Pancreas (tissue), 10 donors: ENCODE results near the gene NDUFV2. TPM values are rescaled to one million over a fixed set of nuclear protein-coding genes. Genes with fewer than 3 reads are reported as not detected.
"Not testable (repeated sequence)": the region's sequence is repeated elsewhere in the genome, so short reads cannot be mapped to it uniquely, and the experiment has no call there.

ENCODE experiments used
- ATAC-seq, 4 donors: fragments of 200-7000 bp; cut with Tn5 transposase; one replicate each; pipeline versions ENCODE4 v1.8.0 to v1.9.1; 2020; ENCODE audit warnings: mild to moderate bottlenecking in 4 of 4, moderate library complexity in 4 of 4
- DNase-seq, 6 donors: peaks; one replicate each; pipeline ENCODE4 v3.0.0-alpha.2; 2020
- FAIRE-seq: peaks from 2 replicates; lab custom pipeline; 2012; peaks lifted over from hg19 to GRCh38; lab: Jason Lieb, UNC
- H3K27ac ChIP-seq, 4 donors: fragments of 200-600 bp; sonication (generic); 1 replicate in 3 of 4; 2 replicates in 1 of 4; pipeline versions ENCODE4 v1.5.0 to v1.8.0; 2020
- H3K27me3 ChIP-seq, 4 donors: fragments of 200-600 bp; one replicate each; pipeline ENCODE4 v1.8.0; 2021
- H3K36me3 ChIP-seq, 3 donors: fragments of 200-600 bp; sonication (generic) in 1 of 3; one replicate each; pipeline versions ENCODE4 v1.5.0 to v1.8.0; 2020 to 2021
- H3K4me1 ChIP-seq, 3 donors: fragments of 200-600 bp; one replicate each; pipeline ENCODE4 v1.8.0; 2021
- H3K4me3 ChIP-seq, 4 donors: fragments of 200-600 bp; sonication (generic) in 2 of 4; one replicate each; pipeline versions ENCODE4 v1.5.0 to v1.8.0; 2020 to 2021
- H3K9me3 ChIP-seq, 4 donors: fragments of 200-600 bp; one replicate each; pipeline ENCODE4 v1.8.0; 2021
- WGBS, 2 donors: extraction: QIAGEN DNeasy Blood & Tissue Kit; methylation state at CpG; one replicate each; pipeline ENCODE4 v1.1.7; 2013; 5-methylcytosine and 5-hydroxymethylcytosine counted together
- intact Hi-C, 3 donors: fragments of 100-400 bp; cut with DNase I; formaldehyde crosslinking; loops; one replicate each; pipeline versions ENCODE4 v1.11.1 to v1.14.2; 2022
- polyA plus RNA-seq, 2 donors: library from polyadenylated mRNA; stranded (reverse); fragments of 200-250 nt; gene quantifications; one replicate each; pipeline ENCODE4 v1.2.3, GENCODE V29; 2013
- total RNA-seq, 6 donors: library from RNA; stranded (reverse); fragmentation: NEBNext Ultra II Directional in 4 of 6; extraction: Animal tissue kit (Norgen Biotek cat#: 25700) in 4 of 6; gene quantifications; one replicate each; pipeline versions ENCODE4 v1.2.1 to v1.2.4, GENCODE V29; 2021 to 2023
- TF ChIP-seq, protein P1 (sequence below), 4 donors: fragments of 200-600 bp; sonication (generic) in 3 of 4; IDR thresholded peaks; one replicate each; pipeline versions ENCODE4 v1.5.0 to v1.8.0; 2021; ENCODE audit warnings: antibody characterized with exemption in 4 of 4
- donor health status: healthy with polysubstance abuse.
- donor health status: DM: no; HTN: no; CAD: no; lungs with moderate emphysema.
- donor health status: DM: no; HTN: no; CAD: no.
- donor health status: control.
- donor health status: control.
- donor health status: Bipolar disorder and iron deficiency.
- donor health status: DM: yes; HTN: yes; CAD: no.
- donor health status: DM: no; HTN: no; CAD: no.
- donor health status: DM: no; HTN: no; CAD: no.
- donor health status: DM: yes; HTN: yes; CAD: no.

The NDUFV2 gene
- total and polyA plus RNA-seq, 8 donors = 48.1 to 115 (median 62.5) TPM

DNA sequence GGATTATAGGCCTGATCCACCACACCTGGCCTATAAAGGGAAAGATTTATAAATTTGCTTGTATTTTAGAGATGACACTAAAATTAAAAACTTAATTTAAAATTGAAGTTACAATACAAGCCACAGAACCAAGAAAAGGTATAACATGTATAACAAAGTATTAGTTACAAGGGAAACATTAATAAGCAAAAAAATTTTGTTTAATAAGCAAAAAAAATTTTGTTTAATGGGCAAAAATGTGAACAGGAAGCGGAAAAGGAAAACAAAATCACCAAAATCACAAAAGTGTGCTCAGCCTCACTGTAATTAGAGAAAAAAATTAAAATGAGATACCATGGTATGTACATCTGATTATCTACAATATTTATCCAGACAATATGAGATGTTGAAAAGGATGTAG lies 15.9 kb upstream of the NDUFV2 start:
- Histone ChIP-seq H3K4me1 (no peaks in the 10 kb centered on the region), H3K27me3 (no peaks in the 10 kb centered on the region), H3K27ac (no peak overlapping the region), H3K9me3 (no peaks in the 10 kb centered on the region), H3K36me3 (no peaks in the 10 kb centered on the region), H3K4me3 (no peak overlapping the region)
- WGBS, 2 donors = 90 to 92% methylated on average over 1 of the region's 1 CpG
- DNase-seq = no peak
- FAIRE-seq = no peak
- TF ChIP-seq, protein P1, sequence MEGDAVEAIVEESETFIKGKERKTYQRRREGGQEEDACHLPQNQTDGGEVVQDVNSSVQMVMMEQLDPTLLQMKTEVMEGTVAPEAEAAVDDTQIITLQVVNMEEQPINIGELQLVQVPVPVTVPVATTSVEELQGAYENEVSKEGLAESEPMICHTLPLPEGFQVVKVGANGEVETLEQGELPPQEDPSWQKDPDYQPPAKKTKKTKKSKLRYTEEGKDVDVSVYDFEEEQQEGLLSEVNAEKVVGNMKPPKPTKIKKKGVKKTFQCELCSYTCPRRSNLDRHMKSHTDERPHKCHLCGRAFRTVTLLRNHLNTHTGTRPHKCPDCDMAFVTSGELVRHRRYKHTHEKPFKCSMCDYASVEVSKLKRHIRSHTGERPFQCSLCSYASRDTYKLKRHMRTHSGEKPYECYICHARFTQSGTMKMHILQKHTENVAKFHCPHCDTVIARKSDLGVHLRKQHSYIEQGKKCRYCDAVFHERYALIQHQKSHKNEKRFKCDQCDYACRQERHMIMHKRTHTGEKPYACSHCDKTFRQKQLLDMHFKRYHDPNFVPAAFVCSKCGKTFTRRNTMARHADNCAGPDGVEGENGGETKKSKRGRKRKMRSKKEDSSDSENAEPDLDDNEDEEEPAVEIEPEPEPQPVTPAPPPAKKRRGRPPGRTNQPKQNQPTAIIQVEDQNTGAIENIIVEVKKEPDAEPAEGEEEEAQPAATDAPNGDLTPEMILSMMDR (IDR thresholded peaks at IDR 0.05) = no peak
- no peak for ATAC-seq
- intact Hi-C loops = no loop called here

DNA sequence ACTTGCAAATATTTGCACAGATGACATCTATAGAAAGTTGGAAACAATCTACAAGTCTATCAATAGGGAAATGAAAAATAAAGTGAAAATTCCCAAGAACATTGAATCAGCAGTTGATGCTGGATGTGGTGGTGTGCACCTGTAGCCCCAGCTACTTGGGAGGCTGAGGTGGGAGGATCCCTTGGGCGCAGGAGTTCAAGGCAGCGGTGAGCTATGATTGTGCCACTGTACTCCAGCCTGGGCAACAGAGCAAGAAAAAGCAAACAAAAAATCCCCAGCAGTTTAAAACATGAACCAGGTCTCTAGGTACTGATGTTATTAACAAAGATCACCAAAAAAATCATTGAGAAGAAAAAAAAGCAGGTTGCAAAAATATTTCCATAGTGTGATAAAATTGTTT lies 15.4 kb upstream of the NDUFV2 start:
- Histone ChIP-seq H3K4me3 (no peak overlapping the region), H3K27ac (no peak overlapping the region), H3K36me3 (no peaks in the 10 kb centered on the region), H3K4me1 (no peaks in the 10 kb centered on the region), H3K27me3 (no peaks in the 10 kb centered on the region), H3K9me3 (no peaks in the 10 kb centered on the region)
- 95 to 100% methylated on average over 2 of the region's 2 CpGs for WGBS, 2 donors
- no peak for ATAC-seq
- intact Hi-C loops = no loop called here
- no peak for DNase-seq
- FAIRE-seq = no peak
- TF ChIP-seq, protein P1 (IDR thresholded peaks at IDR 0.05) = no peak

DNA sequence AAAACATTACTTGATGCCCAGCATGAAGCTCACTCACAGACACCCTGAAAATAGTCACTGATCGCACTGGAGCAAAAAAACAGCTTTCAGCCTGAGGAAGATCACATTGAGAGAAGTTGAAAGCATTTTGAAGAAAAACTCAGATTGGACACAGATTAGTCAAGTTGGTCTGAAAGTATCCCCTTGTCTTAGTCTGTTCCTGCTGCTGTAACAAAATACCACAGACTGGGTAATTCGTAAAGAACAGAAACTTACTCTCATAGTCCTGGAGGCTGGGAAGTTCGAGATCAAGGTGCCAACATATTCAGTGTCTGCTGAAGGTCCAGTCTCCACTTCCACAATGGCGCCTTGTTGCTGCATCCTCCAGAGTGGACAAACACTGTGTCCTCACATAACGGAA lies 14.2 kb upstream of the NDUFV2 start:
- ATAC-seq = no peak
- Histone ChIP-seq H3K27ac (no peak overlapping the region), H3K9me3 (no peaks in the 10 kb centered on the region), H3K36me3 (no peaks in the 10 kb centered on the region), H3K27me3 (no peaks in the 10 kb centered on the region), H3K4me1 (peaks cover 0 to 3% (median 0%) of the 10 kb centered on the region in 3 donors), H3K4me3 (no peak overlapping the region)
- intact Hi-C loops = no loop called here
- FAIRE-seq = no peak
- whole genome bisulfite sequencing, 2 donors = 90% methylated on average over 5 of the region's 5 CpGs
- no peak for DNase-seq
- TF ChIP-seq, protein P1 (IDR thresholded peaks at IDR 0.05) = no peak

DNA sequence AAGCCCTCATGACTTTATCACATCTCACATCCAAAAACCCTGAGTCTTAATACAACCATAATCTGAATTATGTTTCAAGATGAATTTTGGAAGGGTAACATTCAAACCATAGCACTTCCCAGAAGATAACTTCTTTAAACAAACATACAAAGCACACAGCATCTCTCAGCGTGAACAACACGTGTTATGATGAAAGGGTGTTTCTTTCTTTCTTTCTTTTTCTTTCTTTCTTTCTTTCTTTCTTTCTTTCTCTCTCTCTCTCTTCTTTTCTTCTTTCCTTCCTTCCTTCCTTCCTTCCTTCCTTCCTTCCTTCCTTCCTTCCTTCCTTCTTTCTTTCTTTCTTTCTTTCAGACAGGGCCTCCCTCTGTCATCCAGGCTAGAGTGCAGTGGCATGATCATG lies 13.8 kb upstream of the NDUFV2 start:
- H3K9me3 ChIP-seq, H3K27ac ChIP-seq, intact Hi-C loops, DNase-seq, H3K4me3 ChIP-seq, ATAC-seq, FAIRE-seq, H3K4me1 ChIP-seq, H3K36me3 ChIP-seq, H3K27me3 ChIP-seq: not testable (repeated sequence)
- 88 to 97% methylated on average over 2 of the region's 2 CpGs for WGBS, 2 donors

DNA sequence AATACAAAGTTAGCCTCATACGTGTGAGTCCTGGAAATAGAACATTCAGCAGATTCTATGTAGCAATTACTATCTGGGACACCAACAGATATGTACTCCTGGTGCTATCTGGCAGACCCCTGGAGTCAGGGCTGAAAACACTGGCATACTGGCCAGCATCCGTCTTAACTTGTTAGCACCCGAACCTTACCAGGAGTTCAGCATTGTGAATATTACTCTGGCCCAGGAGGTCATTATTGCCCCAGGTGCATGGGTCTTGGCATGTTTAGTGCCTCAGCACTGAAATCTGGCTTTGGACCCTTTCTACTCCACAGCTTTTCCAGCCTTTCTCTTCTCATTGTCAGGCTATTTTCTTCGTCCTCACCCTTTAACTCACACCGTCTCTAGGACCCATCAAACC lies 11.9 kb upstream of the NDUFV2 start:
- Histone ChIP-seq H3K9me3 (no peaks in the 10 kb centered on the region), H3K27me3 (no peaks in the 10 kb centered on the region), H3K27ac (no peak overlapping the region), H3K4me3 (no peak overlapping the region), H3K36me3 (no peaks in the 10 kb centered on the region), H3K4me1 (peaks cover 0 to 3% (median 0%) of the 10 kb centered on the region in 3 donors)
- intact Hi-C loops = no loop called here
- no peak for DNase-seq
- no peak for ATAC-seq
- no peak for FAIRE-seq
- WGBS, 2 donors = 86 to 88% methylated on average over 5 of the region's 5 CpGs
- TF ChIP-seq, protein P1 (IDR thresholded peaks at IDR 0.05) = no peak
